ENCODE measurements around the gene USP7. TPM values are rescaled to one million over a fixed set of nuclear protein-coding genes. Genes with fewer than 3 reads are reported as not detected.

USP7 gene
- total RNA-seq, 1 donor from 2014 or later: 96.9 TPM

GRCh38 chr16:8956265-8957062 is 7.2 kb downstream of the USP7 start:
- H3K4me1 Mint-ChIP-seq (ENCODE audit: low read depth, unreplicated experiment): peaks cover 79% of the 10 kb centered on the region
- Histone ChIP-seq H3K27me3 (ENCODE audit: insufficient read depth, low read length) (no peaks in the 10 kb centered on the region), H3K27ac (ENCODE audit: low read depth, low read length) (no peak overlapping the region), H3K36me3 (ENCODE audit: insufficient read depth, low read length) (no peaks in the 10 kb centered on the region), H3K4me2 (ENCODE audit: low read length) (no peak overlapping the region), H4K20me1 (ENCODE audit: insufficient read depth, low read length) (peaks cover 94% of the 10 kb centered on the region), H3K79me2 (ENCODE audit: insufficient read depth, low read length) (peaks cover 95% of the 10 kb centered on the region), H3K4me1 (ENCODE audit: insufficient read depth, low read length) (peaks cover 44% of the 10 kb centered on the region), H3K9ac (ENCODE audit: low read length) (no peak overlapping the region), H3K9me3 (ENCODE audit: insufficient read depth, low read depth, low read length) (no peaks in the 10 kb centered on the region), H2AFZ (ENCODE audit: low read depth, low read length) (no peak overlapping the region), H3K4me3 (ENCODE audit: insufficient read depth, low read depth, low read length) (no peak overlapping the region)
- TF ChIP-seq CTCF (IDR thresholded peaks at IDR 0.05; ENCODE audit: insufficient read depth, low read depth, low read length) (no peak), EZH2 (IDR thresholded peaks at IDR 0.05; ENCODE audit: insufficient read depth, low read length) (no peak)
- no peak for DNase-seq (ENCODE audit: low read depth)
- no peaks in the 10 kb centered on the region for H3K27me3 Mint-ChIP-seq (ENCODE audit: low read depth, unreplicated experiment)
- FAIRE-seq: no peak
- H3K9me3 Mint-ChIP-seq (ENCODE audit: unreplicated experiment): no peaks in the 10 kb centered on the region
- no peaks in the 10 kb centered on the region for H3K36me3 Mint-ChIP-seq (ENCODE audit: low read depth, unreplicated experiment)
- H3K27ac Mint-ChIP-seq (ENCODE audit: unreplicated experiment): no peak overlapping the region
- no peak overlapping the region for H3K4me3 Mint-ChIP-seq (ENCODE audit: unreplicated experiment)

GRCh38 chr16:8955828-8956227 is 7.9 kb downstream of the USP7 start:
- Histone ChIP-seq H3K36me3 (ENCODE audit: insufficient read depth, low read length) (no peaks in the 10 kb centered on the region), H2AFZ (ENCODE audit: low read depth, low read length) (no peak overlapping the region), H3K9me3 (ENCODE audit: insufficient read depth, low read depth, low read length) (no peaks in the 10 kb centered on the region), H3K4me2 (ENCODE audit: low read length) (no peak overlapping the region), H4K20me1 (ENCODE audit: insufficient read depth, low read length) (peaks cover 94% of the 10 kb centered on the region), H3K79me2 (ENCODE audit: insufficient read depth, low read length) (peaks cover 95% of the 10 kb centered on the region), H3K27me3 (ENCODE audit: insufficient read depth, low read length) (no peaks in the 10 kb centered on the region), H3K27ac (ENCODE audit: low read depth, low read length) (no peak overlapping the region), H3K9ac (ENCODE audit: low read length) (no peak overlapping the region), H3K4me1 (ENCODE audit: insufficient read depth, low read length) (peaks cover 48% of the 10 kb centered on the region), H3K4me3 (ENCODE audit: insufficient read depth, low read depth, low read length) (no peak overlapping the region)
- DNase-seq (ENCODE audit: low read depth) (no peak), FAIRE-seq (no peak)
- Mint-ChIP-seq H3K4me3 (ENCODE audit: unreplicated experiment) (no peak overlapping the region), H3K36me3 (ENCODE audit: low read depth, unreplicated experiment) (no peaks in the 10 kb centered on the region), H3K27ac (ENCODE audit: unreplicated experiment) (no peak overlapping the region), H3K27me3 (ENCODE audit: low read depth, unreplicated experiment) (no peaks in the 10 kb centered on the region), H3K4me1 (ENCODE audit: low read depth, unreplicated experiment) (peaks cover 77% of the 10 kb centered on the region), H3K9me3 (ENCODE audit: unreplicated experiment) (no peaks in the 10 kb centered on the region)
- no peak for TF ChIP-seq CTCF (IDR thresholded peaks at IDR 0.05; ENCODE audit: insufficient read depth, low read depth, low read length)
- TF ChIP-seq EZH2 (IDR thresholded peaks at IDR 0.05; ENCODE audit: insufficient read depth, low read length): no peak

- H3K4me1 ChIP-seq (ENCODE audit: insufficient read depth, low read length): peaks cover 30% of the 10 kb centered on the region
Measured at GRCh38 chr16:8953064-8953463, 10.6 kb downstream of the USP7 start.

More at GRCh38 chr16:8953064-8953463, 10.6 kb downstream of the USP7 start:
- Histone ChIP-seq H2AFZ (ENCODE audit: low read depth, low read length) (no peak overlapping the region), H3K36me3 (ENCODE audit: insufficient read depth, low read length) (no peaks in the 10 kb centered on the region), H3K4me2 (ENCODE audit: low read length) (no peak overlapping the region), H3K9me3 (ENCODE audit: insufficient read depth, low read depth, low read length) (no peaks in the 10 kb centered on the region), H4K20me1 (ENCODE audit: insufficient read depth, low read length) (peaks cover 94% of the 10 kb centered on the region), H3K9ac (ENCODE audit: low read length) (no peak overlapping the region), H3K79me2 (ENCODE audit: insufficient read depth, low read length) (peaks cover 95% of the 10 kb centered on the region), H3K27me3 (ENCODE audit: insufficient read depth, low read length) (no peaks in the 10 kb centered on the region), H3K27ac (ENCODE audit: low read depth, low read length) (no peak overlapping the region), H3K4me3 (ENCODE audit: insufficient read depth, low read depth, low read length) (no peak overlapping the region)
- Mint-ChIP-seq H3K4me1 (ENCODE audit: low read depth, unreplicated experiment) (peaks cover 72% of the 10 kb centered on the region), H3K27me3 (ENCODE audit: low read depth, unreplicated experiment) (no peaks in the 10 kb centered on the region), H3K36me3 (ENCODE audit: low read depth, unreplicated experiment) (no peaks in the 10 kb centered on the region), H3K27ac (ENCODE audit: unreplicated experiment) (no peak overlapping the region), H3K4me3 (ENCODE audit: unreplicated experiment) (no peak overlapping the region), H3K9me3 (ENCODE audit: unreplicated experiment) (no peaks in the 10 kb centered on the region)
- DNase-seq (ENCODE audit: low read depth) (no peak), FAIRE-seq (no peak)
- no peak for TF ChIP-seq CTCF (IDR thresholded peaks at IDR 0.05; ENCODE audit: insufficient read depth, low read depth, low read length)
- TF ChIP-seq EZH2 (IDR thresholded peaks at IDR 0.05; ENCODE audit: insufficient read depth, low read length): no peak

All from astrocyte (in vitro differentiated cells and primary cell).